LNCAP (cell line): Measurements from ENCODE around the gene POLDIP3.

ENCODE experiments used
- CTCF ChIP-seq: fragments of 450-650 bp; IDR thresholded peaks from 2 replicates; pipeline ENCODE4 v1.5.1; 2017; ENCODE audit warnings: mild to moderate bottlenecking

The POLDIP3 gene

GRCh38 chr22:42636506-42636905, 21.8 kb upstream of the POLDIP3 start:
- TF ChIP-seq CTCF = no peak

- no peak for TF ChIP-seq CTCF
These were observed 20.8 kb upstream of the POLDIP3 start for GRCh38 chr22:42635531-42635930.

DNA sequence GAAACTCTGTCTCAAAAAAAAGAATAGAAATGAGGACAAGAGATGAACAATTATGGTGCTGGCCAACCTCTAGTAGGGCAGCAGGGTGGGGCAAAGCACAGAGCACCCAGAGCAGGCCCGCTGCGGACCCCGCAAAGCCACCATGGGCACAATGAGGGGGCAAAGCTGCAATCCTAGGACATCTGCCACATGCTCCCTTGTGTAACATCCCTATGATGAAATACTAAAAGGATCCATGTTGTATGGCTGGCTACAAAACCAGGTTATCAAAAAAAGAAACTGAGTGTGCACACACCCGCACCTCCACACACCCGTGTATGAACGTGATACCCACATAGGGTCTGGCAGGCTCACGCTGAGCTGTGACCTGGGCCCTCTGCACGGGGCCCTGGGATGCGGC, 18.3 kb upstream of the POLDIP3 start:
- no peak for TF ChIP-seq CTCF

GRCh38 chr22:42632096-42632495, 17.4 kb upstream of the POLDIP3 start:
- TF ChIP-seq CTCF = no peak; the same call in 1 of the 2 replicates

GRCh38 chr22:42630901-42631602, 16.4 kb upstream of the POLDIP3 start:
- TF ChIP-seq CTCF = no peak

GRCh38 chr22:42630211-42630610, 15.5 kb upstream of the POLDIP3 start:
- TF ChIP-seq CTCF = no peak

DNA sequence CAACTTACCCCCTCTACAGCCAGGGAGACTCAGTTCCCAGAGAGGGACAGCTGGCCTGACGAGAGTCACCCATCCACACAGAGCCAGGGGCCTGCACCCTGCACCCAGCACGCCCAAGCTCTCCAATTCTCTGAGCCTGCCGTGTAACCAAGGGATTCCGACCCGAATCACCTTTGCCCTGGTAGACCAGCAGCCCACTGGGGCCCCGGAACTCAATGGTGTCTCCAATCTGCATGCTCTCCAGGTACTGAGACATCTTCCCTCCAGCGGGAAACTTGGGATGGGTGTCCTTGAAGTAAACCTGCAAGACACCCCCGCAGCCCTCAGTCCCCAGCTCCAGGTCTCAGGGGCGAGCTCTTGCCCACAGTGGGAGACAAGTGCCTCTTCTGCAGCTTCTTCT, 13.3 kb upstream of the POLDIP3 start:
- no peak for TF ChIP-seq CTCF
